Fibroblast of mammary gland (primary cell): Measurements from ENCODE around the gene NRROS.

Source experiments
- DNase-seq: peaks from one replicate; pipeline ENCODE4 v3.0.0-alpha.2; 2010; ENCODE audit warnings: low read depth
- H3K4me3 ChIP-seq: 2 replicates; pipeline ENCODE4 v1.5.1; 2011; ENCODE audit warnings: low read depth, mild to moderate bottlenecking, low read length, moderate library complexity; ENCODE audit not compliant: control insufficient read depth
- TF ChIP-seq, protein P1 (sequence below): conservative IDR thresholded peaks from 2 replicates; pipeline ENCODE4 v1.5.1; 2011; ENCODE audit warnings: low read depth, low read length, inconsistent platforms; ENCODE audit not compliant: control insufficient read depth, insufficient read depth

The NRROS gene

DNA sequence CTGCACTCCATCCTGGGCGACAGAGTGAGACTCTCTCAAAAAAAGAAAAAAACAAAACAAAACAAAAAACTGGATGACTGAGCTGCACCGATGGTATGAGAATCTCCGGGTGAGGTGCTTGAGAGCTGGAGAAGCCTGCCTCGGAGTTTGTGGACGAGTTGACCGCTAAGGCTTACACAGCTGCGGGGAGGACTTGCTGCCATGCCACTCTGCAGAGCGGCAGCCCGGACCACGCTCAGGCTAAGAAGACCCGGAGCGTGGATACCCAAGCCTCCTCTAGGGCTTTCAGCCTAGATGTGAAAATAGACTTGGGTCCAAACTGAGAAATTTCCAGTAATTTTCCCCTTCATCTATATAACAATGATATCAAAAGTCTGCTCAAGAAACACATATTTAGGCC, 16.0 kb downstream of the NRROS start:
- DNase-seq: no peak
- TF ChIP-seq, protein P1, sequence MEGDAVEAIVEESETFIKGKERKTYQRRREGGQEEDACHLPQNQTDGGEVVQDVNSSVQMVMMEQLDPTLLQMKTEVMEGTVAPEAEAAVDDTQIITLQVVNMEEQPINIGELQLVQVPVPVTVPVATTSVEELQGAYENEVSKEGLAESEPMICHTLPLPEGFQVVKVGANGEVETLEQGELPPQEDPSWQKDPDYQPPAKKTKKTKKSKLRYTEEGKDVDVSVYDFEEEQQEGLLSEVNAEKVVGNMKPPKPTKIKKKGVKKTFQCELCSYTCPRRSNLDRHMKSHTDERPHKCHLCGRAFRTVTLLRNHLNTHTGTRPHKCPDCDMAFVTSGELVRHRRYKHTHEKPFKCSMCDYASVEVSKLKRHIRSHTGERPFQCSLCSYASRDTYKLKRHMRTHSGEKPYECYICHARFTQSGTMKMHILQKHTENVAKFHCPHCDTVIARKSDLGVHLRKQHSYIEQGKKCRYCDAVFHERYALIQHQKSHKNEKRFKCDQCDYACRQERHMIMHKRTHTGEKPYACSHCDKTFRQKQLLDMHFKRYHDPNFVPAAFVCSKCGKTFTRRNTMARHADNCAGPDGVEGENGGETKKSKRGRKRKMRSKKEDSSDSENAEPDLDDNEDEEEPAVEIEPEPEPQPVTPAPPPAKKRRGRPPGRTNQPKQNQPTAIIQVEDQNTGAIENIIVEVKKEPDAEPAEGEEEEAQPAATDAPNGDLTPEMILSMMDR: no peak
- no peak overlapping the region for H3K4me3 ChIP-seq

DNA sequence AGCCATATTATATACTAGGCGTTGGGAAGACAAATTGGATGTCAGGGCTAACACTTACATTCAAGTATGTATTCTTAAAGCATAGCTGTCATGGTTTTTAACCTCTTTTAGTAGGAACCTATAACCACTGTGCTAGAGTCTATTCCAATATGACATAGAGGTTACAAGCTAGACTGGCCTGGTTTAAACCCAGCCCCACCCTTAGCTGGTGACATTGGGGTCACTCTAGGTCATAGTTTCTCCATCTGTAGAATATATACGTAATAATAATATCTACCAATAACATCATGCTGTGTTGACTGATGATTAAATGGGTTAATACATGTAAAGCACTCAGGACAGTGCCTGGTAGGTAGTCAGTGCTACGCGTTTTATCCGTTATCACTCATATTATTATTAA, 16.7 kb downstream of the NRROS start:
- no peak overlapping the region for H3K4me3 ChIP-seq
- no peak for DNase-seq
- TF ChIP-seq, protein P1: no peak

DNA sequence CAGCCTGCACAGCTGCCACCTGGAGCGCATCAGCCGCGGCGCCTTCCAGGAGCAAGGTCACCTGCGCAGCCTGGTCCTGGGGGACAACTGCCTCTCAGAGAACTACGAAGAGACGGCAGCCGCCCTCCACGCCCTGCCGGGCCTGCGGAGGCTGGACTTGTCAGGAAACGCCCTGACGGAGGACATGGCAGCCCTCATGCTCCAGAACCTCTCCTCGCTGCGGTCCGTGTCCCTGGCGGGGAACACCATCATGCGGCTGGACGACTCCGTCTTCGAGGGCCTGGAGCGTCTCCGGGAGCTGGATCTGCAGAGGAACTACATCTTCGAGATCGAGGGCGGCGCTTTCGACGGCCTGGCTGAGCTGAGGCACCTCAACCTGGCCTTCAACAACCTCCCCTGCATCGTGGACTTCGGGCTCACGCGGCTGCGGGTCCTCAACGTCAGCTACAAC, 20.4 kb downstream of the NRROS start:
- DNase-seq: no peak
- TF ChIP-seq, protein P1: no peak
- H3K4me3 ChIP-seq: no peak overlapping the region

DNA sequence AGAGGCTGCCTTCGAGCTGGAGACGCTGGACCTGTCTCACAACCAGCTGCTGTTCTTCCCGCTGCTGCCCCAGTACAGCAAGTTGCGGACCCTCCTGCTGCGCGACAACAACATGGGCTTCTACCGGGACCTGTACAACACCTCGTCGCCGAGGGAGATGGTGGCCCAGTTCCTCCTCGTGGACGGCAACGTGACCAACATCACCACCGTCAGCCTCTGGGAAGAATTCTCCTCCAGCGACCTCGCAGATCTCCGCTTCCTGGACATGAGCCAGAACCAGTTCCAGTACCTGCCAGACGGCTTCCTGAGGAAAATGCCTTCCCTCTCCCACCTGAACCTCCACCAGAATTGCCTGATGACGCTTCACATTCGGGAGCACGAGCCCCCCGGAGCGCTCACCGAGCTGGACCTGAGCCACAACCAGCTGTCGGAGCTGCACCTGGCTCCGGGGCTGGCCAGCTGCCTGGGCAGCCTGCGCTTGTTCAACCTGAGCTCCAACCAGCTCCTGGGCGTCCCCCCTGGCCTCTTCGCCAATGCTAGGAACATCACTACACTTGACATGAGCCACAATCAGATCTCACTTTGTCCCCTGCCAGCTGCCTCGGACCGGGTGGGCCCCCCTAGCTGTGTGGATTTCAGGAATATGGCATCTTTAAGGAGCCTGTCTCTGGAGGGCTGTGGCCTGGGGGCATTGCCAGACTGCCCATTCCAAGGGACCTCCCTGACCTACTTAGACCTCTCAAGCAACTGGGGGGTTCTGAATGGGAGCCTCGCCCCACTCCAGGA, 21.1 kb downstream of the NRROS start:
- no peak for DNase-seq
- TF ChIP-seq, protein P1: no peak
- H3K4me3 ChIP-seq: no peak overlapping the region

DNA sequence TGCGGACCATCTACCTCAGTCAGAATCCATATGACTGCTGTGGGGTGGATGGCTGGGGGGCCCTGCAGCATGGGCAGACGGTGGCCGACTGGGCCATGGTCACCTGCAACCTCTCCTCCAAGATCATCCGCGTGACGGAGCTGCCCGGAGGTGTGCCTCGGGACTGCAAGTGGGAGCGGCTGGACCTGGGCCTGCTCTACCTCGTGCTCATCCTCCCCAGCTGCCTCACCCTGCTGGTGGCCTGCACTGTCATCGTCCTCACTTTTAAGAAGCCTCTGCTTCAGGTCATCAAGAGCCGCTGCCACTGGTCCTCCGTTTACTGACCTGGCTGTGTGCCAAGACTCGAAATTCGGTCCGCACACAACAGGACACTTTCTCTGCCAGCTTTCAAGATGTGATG, 21.9 kb downstream of the NRROS start:
- TF ChIP-seq, protein P1: no peak
- DNase-seq: no peak
- H3K4me3 ChIP-seq: no peak overlapping the region

DNA sequence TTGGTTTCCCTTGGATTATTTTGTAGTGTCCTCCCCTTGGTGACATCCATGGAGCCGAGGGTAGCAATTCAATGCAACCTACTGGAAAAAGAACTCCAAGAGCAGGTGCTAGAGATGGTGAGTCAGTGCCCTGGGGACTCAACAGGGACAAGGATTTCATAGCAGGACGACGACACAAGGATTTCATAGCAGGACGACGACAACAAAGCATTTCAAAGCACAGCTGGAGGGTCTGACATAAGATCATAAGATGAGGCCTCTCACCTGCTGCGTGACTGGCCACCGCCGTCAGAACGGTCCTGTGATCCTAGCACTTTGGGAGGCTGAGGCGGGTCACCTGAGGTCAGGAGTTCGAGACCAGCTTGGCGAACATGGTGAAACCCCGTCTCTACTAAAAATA, 22.5 kb downstream of the NRROS start:
- DNase-seq: no peak
- TF ChIP-seq, protein P1: no peak
- H3K4me3 ChIP-seq: no peak overlapping the region
